Measurements from ENCODE around the gene WFDC2. TPM values are rescaled to one million over a fixed set of nuclear protein-coding genes. Genes with fewer than 3 reads are reported as not detected.

WFDC2 gene
- total and polyA plus RNA-seq, 2 of the 8 experiments (the other 6 are each of a cell fraction or from before 2014, with no cell fraction given), result 77.9 to 137 TPM

DNA sequence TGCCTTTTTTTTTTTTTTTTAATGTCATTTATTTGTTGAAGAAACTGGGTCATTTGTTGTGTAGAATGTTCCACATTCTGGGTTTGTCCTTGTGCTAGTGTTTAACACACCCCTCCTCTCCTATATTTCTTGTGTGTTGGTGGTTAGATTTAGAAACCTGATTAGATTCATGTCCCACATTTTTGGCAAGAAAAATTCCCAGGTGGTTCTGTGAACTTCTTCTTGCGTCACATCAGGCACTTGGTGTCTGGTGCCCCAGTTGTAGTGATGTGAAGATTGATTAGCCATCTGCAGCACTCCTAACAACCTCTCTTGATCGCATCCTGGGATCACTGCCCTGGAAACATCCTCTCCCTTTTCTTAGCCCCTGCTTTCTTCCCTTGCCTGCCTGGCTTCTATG, 45.9 kb upstream of the WFDC2 start:
- H2BK120ac ChIP-seq (replicated peaks; ENCODE audit: low read depth, low read length), result no peak overlapping the region
- no peaks in the 10 kb centered on the region for H3K9me3 ChIP-seq (ENCODE audit: insufficient read depth in 2 of 2, low read depth in 1 of 2, low read length in 1 of 2)
- no peak overlapping the region for H2BK12ac ChIP-seq (ENCODE audit: low read depth, low read length)
- no peak overlapping the region for H3K23ac ChIP-seq (ENCODE audit: insufficient read length)
- CTCF ChIA-PET (ENCODE audit: partially characterized antibody), result no interaction called here
- no peak for FAIRE-seq
- H2AK5ac ChIP-seq (ENCODE audit: low read depth, low read length), result no peak overlapping the region
- H3K36me3 ChIP-seq (ENCODE audit: control insufficient read depth in 2 of 4, insufficient read depth in 4 of 4, low read length in 3 of 4), result peaks cover 16 to 48% (median 31%) of the 10 kb centered on the region in 4 experiments
- no peak overlapping the region for H3K56ac ChIP-seq (replicated peaks; ENCODE audit: insufficient read length, low read depth, low read length)
- no peak overlapping the region for H3K27ac ChIP-seq (ENCODE audit: low read depth, low read length)
- no peak overlapping the region for H3K14ac ChIP-seq (ENCODE audit: insufficient read length)
- 89% methylated on average over 2 of the region's 2 CpGs; no CpG with 5 or more reads in 1 of the 2 experiments for WGBS, 2 experiments (ENCODE audit: extremely low coverage in 1 of 2, insufficient coverage in 1 of 2, insufficient read length in 1 of 2, insufficient replicate concordance in 2 of 2, low coverage in 1 of 2, low lambda C conversion rate in 2 of 2, missing lambda C conversion rate in 1 of 2)
- H4K5ac ChIP-seq (ENCODE audit: insufficient read length, low read depth, low read length), result no peak overlapping the region
- TF ChIP-seq SP4 (IDR thresholded peaks at IDR 0.05; ENCODE audit: low read length) (no peak), CHD2 (IDR thresholded peaks at IDR 0.05; ENCODE audit: low read length) (no peak), CTBP2 (IDR thresholded peaks at IDR 0.05; ENCODE audit: borderline replicate concordance, insufficient read depth, insufficient read length, low read length) (no peak), RNF2 (IDR thresholded peaks at IDR 0.05; ENCODE audit: borderline replicate concordance, low read depth, low read length, missing control alignments, poor library complexity, severe bottlenecking) (no peak)
- TF ChIP-seq, protein P1, sequence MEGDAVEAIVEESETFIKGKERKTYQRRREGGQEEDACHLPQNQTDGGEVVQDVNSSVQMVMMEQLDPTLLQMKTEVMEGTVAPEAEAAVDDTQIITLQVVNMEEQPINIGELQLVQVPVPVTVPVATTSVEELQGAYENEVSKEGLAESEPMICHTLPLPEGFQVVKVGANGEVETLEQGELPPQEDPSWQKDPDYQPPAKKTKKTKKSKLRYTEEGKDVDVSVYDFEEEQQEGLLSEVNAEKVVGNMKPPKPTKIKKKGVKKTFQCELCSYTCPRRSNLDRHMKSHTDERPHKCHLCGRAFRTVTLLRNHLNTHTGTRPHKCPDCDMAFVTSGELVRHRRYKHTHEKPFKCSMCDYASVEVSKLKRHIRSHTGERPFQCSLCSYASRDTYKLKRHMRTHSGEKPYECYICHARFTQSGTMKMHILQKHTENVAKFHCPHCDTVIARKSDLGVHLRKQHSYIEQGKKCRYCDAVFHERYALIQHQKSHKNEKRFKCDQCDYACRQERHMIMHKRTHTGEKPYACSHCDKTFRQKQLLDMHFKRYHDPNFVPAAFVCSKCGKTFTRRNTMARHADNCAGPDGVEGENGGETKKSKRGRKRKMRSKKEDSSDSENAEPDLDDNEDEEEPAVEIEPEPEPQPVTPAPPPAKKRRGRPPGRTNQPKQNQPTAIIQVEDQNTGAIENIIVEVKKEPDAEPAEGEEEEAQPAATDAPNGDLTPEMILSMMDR (IDR thresholded peaks at IDR 0.05; ENCODE audit: control extremely low read depth in 1 of 3, insufficient read depth in 1 of 3, low read depth in 1 of 3, low read length in 3 of 3), result no peak
- no peak overlapping the region for H3K18ac ChIP-seq (ENCODE audit: extremely low read depth, low read length)
- no peaks in the 10 kb centered on the region for H3K4me1 ChIP-seq (replicated peaks in 1 of 4; ENCODE audit: control insufficient read depth in 3 of 4, insufficient read depth in 4 of 4, low read length in 3 of 4)
- H3K79me1 ChIP-seq (ENCODE audit: low read depth, low read length), result no peaks in the 10 kb centered on the region
- H4K20me1 ChIP-seq (replicated peaks in 1 of 2; ENCODE audit: control insufficient read depth in 1 of 2, insufficient read depth in 2 of 2, low read length in 2 of 2), result peaks cover 2 to 3% of the 10 kb centered on the region in 2 experiments
- H2BK15ac ChIP-seq (ENCODE audit: low read length), result no peak overlapping the region
- no peak overlapping the region for H4K91ac ChIP-seq (replicated peaks; ENCODE audit: insufficient read length, low read length)
- H3K4ac ChIP-seq (replicated peaks; ENCODE audit: insufficient read length, low read depth, low read length), result no peak overlapping the region
- no peaks in the 10 kb centered on the region; the same call in 1 of the 2 replicates for H3K23me2 ChIP-seq (ENCODE audit: low read depth, low read length)
- H4K8ac ChIP-seq (ENCODE audit: extremely low read depth, insufficient read depth, low read length), result no peak overlapping the region
- no peaks in the 10 kb centered on the region for H3K27me3 ChIP-seq (replicated peaks in 1 of 4; ENCODE audit: control insufficient read depth in 3 of 4, extremely low read depth in 1 of 4, insufficient read depth in 3 of 4, low read length in 3 of 4)
- no peak overlapping the region for H2BK20ac ChIP-seq (ENCODE audit: low read length)
- H3K4me2 ChIP-seq (ENCODE audit: insufficient read depth in 1 of 2, low read depth in 2 of 2, low read length in 2 of 2), result no peak overlapping the region
- H2AFZ ChIP-seq (ENCODE audit: low read length), result no peak overlapping the region
- no peaks in the 10 kb centered on the region for H3K79me2 ChIP-seq (ENCODE audit: control insufficient read depth in 1 of 2, insufficient read depth in 2 of 2, low read length in 2 of 2)
- no peak overlapping the region for H3K4me3 ChIP-seq (ENCODE audit: extremely low read depth in 1 of 4, insufficient read depth in 2 of 4, low read depth in 3 of 4, low read length in 4 of 4)
- H2BK5ac ChIP-seq (ENCODE audit: low read depth, low read length), result no peak overlapping the region
- H3K9ac ChIP-seq (replicated peaks in 1 of 4; ENCODE audit: extremely low read depth in 1 of 4, low read depth in 3 of 4, low read length in 3 of 4), result no peak overlapping the region
- DNase-seq (ENCODE audit: low read depth in 1 of 2, low spot score in 2 of 2), result no peak
- POLR2A ChIA-PET (ENCODE audit: partially characterized antibody), result no interaction called here

Measured in H1 (cell line).